ENCODE measurements around the gene SAMSN1.
"Not testable (repeated sequence)": the region's sequence is repeated elsewhere in the genome, so short reads cannot be mapped to it uniquely, and the experiment has no call there.

Gene SAMSN1

DNA sequence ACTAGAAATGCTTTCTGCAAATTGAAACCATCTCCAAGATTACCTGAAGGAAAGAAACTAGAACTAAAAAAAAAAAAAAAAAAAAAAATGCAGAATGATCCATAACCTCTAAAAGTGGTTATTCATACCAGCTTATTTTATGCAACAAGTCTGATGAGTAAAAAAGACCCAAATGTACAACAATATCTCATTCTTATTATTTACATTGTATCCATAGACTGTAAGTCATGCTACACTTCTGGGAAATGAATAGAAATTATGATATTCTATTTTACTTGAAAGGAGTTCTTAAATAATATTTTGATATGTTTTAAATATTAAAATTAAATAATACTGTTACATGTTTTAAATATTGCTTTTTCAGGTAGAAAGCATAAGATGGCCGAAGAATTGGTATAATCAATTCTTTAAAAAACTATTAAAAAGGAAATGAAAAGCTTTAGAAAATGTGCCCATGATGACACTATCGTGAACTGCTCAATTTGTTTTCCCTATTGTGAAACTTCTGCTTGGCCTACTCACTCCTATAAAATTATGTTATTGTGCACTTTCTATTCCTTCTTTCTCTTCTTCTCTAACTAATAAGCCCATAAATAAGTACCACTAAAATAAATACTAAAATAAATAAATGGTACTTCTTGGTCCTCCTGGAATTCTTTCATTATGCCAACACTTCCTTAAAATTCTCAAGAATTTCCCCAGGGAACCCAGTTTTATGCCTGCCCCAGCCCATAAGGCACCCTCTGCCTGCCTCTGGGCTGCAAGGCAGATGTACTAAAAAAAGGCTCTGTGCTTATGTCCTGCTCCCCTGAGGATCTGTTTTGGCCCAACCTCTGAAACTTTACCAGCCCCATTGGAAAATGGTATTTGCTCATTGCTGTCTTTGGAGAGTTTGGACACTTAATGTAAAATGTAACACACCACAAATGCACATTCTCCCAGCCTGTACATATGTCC lies 18.1 kb downstream of the SAMSN1 start:
- DNase-seq (ENCODE audit: low read depth): no peak

DNA sequence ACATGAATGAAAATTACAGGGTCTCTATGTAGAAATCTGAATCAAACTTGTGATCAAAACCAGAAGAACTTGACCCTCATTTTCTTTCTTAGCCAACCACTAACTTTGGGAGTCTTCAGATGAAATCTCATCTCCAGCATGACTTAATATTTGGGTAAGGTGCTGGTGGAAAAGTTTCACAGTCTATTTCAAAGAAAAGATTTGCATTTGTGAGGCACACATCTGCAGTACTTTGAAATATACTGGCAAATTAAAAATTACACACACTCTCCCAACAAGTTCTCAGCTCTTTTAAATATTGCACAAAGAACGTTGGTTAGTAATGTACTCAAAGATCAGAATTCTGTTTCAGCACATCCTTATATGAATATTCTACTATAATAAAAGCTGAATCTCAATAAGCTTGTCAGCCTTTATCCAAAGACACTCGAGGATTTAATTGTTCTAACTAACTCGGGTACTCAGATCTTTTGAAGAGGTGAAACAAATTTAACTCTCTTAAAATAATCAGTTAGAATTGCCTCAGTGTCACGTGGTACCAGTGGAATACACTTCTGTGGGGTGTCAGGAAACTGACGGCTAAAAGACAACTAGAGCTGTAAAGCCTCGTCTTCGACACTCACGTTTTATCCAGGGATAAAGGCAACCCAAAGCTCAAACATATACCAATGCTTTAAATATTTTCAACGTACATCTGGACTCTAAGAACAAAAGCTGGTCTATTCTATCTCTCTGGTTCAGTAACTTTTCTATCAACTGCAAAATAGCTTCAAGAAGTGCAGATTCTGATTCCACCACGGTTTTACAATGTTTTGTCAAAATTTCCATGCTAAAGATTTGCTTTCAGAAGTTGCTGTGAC lies 19.0 kb downstream of the SAMSN1 start:
- no peak for DNase-seq (ENCODE audit: low read depth)

GRCh38 chr21:14526199-14526598 lies 19.9 kb downstream of the SAMSN1 start:
- DNase-seq (ENCODE audit: low read depth): no peak

DNA sequence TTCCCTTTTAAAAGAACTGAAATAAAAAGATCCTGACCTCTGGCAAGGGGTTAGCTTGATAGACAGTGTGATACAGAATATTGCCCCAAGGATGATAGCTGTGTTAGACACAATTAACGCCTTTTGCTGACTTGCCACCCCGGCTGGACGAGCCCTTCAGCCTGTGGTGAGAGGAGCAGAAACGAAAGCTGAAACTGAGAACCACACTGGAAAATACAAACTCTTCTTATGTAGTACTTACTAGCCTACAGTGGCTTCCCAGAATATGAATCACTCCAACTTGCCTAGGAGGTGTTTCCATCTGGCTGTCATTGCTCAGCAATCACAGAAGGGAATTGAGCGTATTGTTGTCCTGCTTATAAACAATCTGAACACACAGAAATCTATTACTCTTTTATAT lies 22.9 kb downstream of the SAMSN1 start:
- DNase-seq (ENCODE audit: low read depth): no peak

GRCh38 chr21:14522736-14523135 lies 23.4 kb downstream of the SAMSN1 start:
- no peak for DNase-seq (ENCODE audit: low read depth)

- no peak for DNase-seq (ENCODE audit: low read depth)
Observed at GRCh38 chr21:14520535-14520934, 25.6 kb downstream of the SAMSN1 start.

- DNase-seq (ENCODE audit: low read depth): no peak
Observed at GRCh38 chr21:14519000-14519399, 27.1 kb downstream of the SAMSN1 start.

DNA sequence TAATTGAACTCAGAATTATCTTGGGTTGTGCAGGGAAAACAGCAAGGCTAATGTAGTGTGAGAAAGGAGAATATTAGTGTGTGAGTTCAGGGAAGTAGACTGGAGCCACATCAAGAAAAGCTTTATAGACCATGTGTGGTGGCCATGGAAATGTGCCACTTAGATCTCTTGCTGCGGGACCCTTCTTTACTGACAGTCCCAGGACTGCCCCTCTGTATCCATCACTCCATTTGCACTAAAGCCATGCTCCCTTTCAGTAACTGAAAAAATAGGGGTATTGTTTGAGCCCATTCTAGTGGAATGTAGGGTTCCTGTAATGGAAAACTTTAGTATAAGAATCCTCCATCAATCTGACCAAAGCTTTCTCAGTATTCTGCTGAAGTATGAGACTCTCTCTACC lies 32.3 kb downstream of the SAMSN1 start:
- no peak for DNase-seq (ENCODE audit: low read depth)

DNA sequence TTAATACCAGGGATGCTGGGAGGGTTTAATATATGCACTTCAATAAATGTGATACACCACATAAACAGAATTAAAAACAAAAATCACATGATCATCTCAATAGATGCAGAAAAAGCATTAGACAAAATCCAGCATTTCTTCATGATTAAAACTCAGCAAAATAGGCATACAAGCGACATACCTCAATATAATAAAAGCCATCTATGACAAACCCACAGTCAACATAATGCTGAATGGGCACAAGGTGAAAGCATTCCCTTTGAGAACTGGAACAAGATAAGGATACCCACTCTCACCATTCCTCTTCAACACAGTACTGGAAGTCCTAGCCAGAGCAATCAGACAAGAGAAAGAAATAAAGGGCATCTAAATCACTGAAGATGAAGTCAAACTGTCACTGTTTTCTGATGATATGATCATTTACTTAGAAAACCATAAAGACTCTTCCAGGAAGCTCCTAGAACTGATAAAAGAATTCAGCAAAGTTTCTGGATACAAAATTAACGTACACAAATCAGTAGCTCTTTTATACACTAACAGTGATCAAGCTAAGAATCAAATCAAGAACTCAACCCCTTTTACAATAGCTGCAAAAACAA lies 39.2 kb downstream of the SAMSN1 start:
- DNase-seq (ENCODE audit: low read depth): not testable (repeated sequence)

DNA sequence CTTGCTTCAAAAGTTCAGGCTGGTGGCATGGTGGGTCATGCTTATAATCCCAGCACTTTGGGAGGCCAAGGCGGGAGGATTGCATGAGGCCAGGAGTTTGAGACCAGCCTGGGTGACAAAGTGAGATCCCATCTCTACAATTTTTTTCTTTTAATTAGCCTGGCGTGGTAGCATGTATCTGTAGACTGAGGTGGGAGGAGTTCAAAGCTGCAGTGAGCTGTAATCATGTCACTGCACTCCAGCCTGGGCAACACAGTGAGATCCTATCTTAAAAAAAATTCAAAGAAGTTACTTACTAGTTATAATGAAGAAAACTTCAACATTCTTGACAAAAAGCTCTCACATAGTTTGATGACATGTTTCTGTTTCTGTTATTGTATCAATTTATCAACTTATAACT lies 45.2 kb downstream of the SAMSN1 start:
- no peak for DNase-seq (ENCODE audit: low read depth)

DNA sequence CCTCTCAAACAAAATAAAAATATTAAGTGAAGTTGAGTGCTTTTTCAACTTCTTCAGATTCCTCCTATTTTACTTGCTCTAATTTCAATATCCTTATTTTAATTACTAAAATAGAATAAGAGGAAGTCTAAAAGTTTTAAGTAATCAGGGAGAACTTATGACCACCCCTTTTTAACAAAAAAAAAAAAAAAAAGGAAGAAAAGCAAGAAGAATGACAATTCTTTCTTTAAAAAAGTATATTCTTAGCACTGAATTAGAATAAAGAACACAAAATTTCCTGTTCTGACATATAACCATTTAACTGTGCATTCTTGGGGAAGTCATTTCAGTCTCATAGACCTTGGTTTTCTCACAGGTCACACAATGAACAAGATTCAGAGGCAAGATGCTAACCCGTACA lies 46.8 kb downstream of the SAMSN1 start:
- DNase-seq (ENCODE audit: low read depth): no peak

GRCh38 chr21:14497825-14498224 lies 48.3 kb downstream of the SAMSN1 start:
- no peak for DNase-seq (ENCODE audit: low read depth)

- DNase-seq (ENCODE audit: low read depth): no peak
Observed at GRCh38 chr21:14495075-14495474, 51.0 kb downstream of the SAMSN1 start.

GRCh38 chr21:14494181-14494580 lies 51.9 kb downstream of the SAMSN1 start:
- DNase-seq (ENCODE audit: low read depth): not testable (repeated sequence)

- DNase-seq (ENCODE audit: low read depth): no peak
Observed at GRCh38 chr21:14493731-14494130, 52.4 kb downstream of the SAMSN1 start.

GRCh38 chr21:14492931-14493330 lies 53.2 kb downstream of the SAMSN1 start:
- DNase-seq (ENCODE audit: low read depth): no peak

DNA sequence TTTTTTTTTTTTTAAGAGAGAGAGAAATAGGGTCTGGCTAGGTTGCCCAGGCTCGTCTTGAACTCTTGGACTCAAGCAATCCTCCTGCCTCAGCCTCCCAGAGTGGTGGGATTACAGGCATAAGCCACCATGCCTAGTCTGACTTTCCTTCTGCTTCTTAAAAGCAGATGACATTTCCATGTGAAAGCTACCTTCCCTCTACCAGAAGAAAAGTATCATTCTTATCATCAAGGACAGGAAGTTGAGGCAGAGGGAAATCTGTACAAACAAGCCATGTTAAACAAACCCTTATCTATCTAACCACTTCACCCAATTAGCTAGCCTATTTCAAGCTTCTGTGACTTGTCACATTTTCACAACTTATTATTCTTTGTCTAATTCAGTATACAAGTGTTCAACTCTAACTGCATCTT lies 54.8 kb downstream of the SAMSN1 start:
- no peak for DNase-seq (ENCODE audit: low read depth)

- no peak for DNase-seq (ENCODE audit: low read depth)
Observed at GRCh38 chr21:14488672-14489204, 57.4 kb downstream of the SAMSN1 start.

DNA sequence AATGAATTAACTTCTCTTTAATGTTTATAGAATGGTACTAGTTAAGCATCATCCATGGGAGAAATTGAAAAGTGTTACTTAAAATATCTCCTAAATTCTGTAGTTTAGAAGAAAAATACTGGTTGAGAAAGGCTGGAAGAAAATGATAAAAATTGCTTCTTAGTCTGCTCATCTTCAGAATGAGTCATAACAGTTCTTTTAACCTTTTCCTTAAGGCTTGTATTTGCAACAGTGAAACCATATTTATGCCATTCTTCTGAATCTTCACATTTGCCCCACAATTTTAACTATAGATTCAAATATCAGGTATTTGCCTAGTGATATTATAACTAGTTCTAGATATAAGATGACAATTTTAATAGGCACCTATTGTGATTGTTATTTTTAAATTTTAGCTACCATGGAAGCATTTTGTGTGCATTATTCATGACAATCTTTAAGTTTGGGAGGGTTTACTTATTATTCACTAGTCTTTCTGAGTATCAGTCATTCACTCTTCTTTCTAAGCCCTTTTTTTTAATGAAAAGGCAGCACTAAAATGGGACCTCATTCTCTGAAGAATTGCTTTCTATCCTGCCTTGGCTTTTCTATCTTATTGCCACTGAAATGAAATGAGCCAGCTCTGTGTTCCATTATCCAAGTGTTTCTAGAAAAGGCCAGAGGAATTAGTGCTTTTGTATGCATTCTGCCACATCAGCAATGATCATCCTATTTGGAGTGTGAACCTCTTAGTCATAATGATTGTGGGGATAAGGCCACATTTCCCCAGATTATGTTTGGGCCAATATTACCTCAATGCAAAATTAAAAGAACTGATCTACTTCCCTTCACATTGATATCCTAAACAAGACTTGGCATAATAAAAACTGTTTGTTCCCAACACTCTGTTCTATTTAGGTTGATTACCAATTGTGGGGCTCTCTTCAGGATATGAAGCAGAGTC lies 58.4 kb downstream of the SAMSN1 start:
- DNase-seq (ENCODE audit: low read depth): no peak

DNA sequence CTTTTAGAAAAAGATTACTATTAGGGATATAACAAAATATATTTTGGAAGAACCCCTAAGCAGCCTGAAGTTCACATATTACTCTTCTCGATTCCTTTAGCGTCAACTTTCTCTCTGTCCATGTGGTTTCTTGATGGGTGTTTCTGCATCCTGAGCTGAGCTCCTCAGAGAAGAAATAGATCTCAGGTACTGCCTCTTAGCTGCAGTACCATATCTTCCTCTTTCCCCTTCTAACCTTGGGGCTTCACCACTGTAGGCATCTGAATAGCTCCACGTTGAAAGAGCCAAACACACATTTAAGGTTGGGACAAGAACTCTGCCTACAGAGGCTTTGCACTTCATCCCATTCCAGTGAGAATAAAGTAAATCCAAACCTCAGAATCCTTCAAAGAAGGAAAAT lies 59.2 kb downstream of the SAMSN1 start:
- no peak for DNase-seq (ENCODE audit: low read depth)
